GM19239 (cell line): ENCODE results near the gene CDH2.

Experiments
- DNase-seq: peaks from one replicate; pipeline ENCODE4 v3.0.0; 2011; ENCODE audit warnings: low spot score; ENCODE audit not compliant: insufficient read length
- FAIRE-seq: peaks from 2 replicates; lab custom pipeline; 2011; peaks lifted over from hg19 to GRCh38; lab: Jason Lieb, UNC

CDH2 gene

DNA sequence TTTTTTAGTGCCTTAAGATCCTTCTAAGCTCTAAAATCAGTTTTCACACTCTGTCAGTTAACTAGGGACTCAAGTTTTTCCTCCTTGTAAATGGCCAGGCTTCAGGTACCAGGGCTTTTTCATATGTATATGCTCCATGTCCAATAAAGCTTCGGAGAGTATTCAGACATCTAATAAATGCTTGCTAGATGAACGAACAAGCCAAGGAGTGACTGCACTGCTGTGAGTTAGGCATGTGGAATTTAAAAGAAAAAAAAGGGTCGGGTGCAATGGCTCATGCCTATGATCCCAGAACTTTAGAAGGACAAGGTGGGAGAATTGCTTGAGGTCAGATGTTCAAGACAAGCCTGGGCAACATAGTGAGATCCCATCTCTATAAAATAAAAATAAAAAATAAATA is 81.9 kb downstream of the CDH2 start:
- FAIRE-seq (no peak), DNase-seq (no peak)

- no peak for FAIRE-seq
- DNase-seq: no peak
Observed at GRCh38 chr18:28091197-28091596, 85.7 kb downstream of the CDH2 start.

DNA sequence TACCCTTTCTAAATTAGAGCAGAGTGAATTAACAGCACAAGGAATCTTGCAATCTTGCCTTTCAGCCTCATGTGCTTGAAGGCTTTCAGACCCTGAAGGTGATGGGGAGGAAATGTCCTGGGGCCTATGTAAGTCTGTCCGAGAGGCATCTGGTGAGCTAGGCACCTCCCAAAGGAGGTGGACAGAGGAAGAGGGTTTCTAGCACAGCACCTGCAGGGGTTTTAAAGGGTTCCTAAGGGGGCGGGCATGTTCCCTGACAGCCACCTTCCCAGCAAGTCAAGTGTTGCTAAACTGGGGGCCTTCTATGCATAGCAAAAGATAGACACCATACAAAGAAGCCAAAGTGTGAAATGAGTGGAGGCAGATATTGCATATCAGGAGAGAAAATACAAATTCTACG is 88.5 kb downstream of the CDH2 start:
- DNase-seq (no peak), FAIRE-seq (no peak)

DNA sequence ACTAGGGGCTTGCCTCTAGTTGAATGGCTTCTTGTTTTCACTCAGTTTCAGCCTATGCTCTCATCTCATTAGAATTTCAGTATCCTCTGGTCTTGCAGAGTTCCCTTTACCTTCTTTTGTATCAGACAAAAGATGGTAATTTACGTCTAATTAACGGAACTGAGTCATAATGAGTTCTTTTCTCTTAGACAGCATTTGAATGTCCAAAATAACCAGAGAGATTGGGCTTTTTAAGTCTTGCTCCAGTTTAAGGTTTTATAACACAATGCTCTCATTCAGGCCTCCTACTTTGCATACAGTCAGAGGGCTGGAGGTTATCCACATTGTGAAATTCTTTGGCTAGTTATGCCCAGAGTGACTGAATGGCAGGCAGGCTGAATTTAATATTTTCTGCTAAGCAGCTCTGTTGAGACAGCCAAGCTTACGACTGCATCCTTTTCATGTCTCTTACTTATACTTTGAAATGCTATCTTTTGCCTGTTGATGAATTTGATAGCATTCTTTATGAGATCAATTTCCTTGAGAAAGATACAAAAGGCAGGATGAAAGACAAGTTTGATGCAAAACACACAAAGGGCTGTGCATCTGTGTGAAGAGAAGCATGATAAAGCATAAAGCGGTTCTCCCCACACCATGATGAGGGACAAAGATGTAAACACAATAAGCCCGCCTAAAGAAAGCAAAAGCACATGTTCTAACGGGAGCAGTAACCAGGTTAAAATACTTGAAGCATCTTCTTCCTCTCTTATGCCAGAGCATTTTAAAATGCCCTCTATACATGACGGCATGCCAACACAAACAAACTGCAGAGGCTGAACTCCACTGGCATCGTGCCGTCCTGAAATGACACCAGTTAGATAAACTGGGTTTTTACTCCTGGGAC is 90.0 kb downstream of the CDH2 start:
- DNase-seq (no peak), FAIRE-seq (no peak)

- DNase-seq (no peak), FAIRE-seq (no peak)
Observed at GRCh38 chr18:28081516-28081915, 95.4 kb downstream of the CDH2 start.

- no peak for DNase-seq
- no peak for FAIRE-seq
Observed at GRCh38 chr18:28080876-28081300, 96.0 kb downstream of the CDH2 start.

DNA sequence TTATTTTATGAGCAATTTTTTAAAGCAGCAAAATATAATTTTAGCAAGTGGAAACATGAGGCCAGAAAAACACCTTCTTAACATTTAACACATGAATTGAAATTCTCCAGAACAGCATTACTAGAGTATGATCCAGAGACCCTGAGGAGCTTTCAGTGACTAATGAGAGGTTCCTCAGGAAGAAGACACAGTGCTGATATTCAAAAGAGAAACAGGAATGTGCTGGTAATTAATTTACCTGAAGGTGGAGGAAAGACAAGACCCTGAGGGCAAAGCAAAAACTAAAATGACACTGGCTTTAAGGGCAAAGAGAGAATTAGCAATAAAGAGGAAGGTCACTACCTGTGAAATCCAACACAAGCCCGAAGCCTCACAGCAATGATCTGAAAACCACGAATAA is 97.0 kb downstream of the CDH2 start:
- DNase-seq: no peak
- FAIRE-seq: no peak

DNA sequence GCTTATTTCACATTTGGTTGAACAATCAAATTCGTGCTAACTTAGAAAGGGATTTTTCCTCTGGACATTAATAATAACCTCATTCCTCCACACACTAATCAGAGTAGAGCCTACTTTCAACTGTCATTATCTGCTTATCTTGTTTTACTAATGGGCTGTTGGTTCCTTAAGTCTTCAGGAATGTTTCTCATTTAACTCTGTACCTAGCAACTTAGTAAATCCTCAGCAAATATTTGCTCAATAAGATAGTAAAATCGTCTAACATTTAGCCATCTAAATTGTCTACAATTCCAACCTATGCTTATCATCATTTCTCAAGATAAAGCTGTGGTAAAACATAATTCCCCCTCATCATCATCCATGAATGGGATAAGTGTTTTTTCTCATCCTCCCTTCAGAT is 98.1 kb downstream of the CDH2 start:
- DNase-seq: no peak
- FAIRE-seq: no peak

DNA sequence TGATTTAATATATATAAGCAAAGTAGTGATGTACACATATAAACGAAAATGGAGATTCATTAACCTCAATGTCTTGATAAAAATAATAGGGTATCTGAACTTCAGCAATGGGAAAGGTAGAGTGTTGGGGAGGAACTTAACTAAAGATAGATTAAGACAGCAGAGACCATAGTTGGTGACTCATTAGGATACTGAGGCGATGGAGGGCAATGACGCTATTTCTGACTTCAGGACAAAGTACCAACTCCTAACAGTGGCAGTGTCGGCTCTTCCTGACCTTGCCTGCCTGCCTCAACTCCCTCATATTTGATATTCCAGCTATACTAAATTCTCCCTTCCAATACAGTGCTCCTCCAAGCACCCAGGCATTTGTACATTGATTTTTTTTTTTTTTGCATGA is 98.6 kb downstream of the CDH2 start:
- DNase-seq (no peak), FAIRE-seq (no peak)

GRCh38 chr18:28075501-28075900 is 101.4 kb downstream of the CDH2 start:
- FAIRE-seq (no peak), DNase-seq (no peak)

DNA sequence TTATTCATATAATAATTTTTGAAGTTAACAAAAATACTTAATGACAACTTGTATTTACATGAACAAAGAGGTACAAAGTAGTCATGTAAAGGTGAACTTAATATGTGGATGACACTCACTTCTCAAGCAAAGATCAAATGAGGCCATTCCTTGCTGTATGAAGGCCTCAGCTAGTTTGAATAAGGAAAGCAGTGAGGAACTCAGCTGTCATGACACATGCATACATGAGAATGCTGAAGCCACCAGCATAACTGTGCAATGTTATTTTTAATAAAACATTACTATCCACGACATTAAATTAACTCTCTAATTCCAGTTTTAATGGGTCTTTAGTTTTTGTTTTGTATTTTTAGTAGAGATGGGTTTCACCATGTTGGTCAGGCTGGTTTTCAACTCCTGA is 102.9 kb downstream of the CDH2 start:
- FAIRE-seq (no peak), DNase-seq (no peak)

- DNase-seq (no peak), FAIRE-seq (no peak)
Observed at GRCh38 chr18:28073658-28074057, 103.3 kb downstream of the CDH2 start.

- no peak for FAIRE-seq
- DNase-seq: no peak
Observed at GRCh38 chr18:28071199-28071598, 105.7 kb downstream of the CDH2 start.

DNA sequence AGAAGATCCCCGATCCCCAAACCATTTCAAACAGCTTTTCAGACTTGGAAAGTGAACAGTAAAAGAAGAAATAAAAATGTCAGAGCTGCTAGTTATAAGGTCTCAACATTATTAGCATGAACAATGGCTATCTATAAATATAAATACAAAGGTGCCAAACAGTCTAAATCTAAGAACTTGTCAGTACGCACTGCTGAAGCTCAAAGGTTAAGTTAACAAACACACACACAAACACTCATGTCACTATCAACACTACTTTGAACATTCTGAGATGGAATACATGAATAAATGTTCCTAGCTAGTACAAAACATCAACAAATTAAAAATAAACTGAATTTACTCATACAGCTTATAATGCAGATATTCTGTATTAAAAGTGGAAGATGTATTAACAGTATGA is 108.7 kb downstream of the CDH2 start:
- no peak for DNase-seq
- no peak for FAIRE-seq

GRCh38 chr18:28067346-28067745 is 109.6 kb downstream of the CDH2 start:
- no peak for DNase-seq
- no peak for FAIRE-seq

DNA sequence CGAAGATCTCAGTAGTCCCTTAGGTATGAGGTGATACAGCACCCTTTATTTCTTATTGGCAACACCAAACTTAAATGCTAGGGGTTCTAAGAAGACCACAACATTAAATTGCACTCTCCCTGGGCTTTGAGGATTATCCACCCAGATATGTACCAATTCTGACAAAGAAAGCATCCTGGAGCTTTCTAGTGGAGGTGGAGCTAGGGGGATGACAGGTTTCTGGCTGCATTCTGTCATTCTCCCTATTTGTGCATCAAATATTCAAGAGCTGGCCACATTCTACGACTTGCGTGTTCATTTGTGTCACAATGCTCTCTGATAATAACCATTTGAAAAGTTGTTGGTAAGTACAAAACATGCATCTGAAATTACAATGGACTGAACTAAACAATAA is 111.1 kb downstream of the CDH2 start:
- FAIRE-seq (no peak), DNase-seq (no peak)

DNA sequence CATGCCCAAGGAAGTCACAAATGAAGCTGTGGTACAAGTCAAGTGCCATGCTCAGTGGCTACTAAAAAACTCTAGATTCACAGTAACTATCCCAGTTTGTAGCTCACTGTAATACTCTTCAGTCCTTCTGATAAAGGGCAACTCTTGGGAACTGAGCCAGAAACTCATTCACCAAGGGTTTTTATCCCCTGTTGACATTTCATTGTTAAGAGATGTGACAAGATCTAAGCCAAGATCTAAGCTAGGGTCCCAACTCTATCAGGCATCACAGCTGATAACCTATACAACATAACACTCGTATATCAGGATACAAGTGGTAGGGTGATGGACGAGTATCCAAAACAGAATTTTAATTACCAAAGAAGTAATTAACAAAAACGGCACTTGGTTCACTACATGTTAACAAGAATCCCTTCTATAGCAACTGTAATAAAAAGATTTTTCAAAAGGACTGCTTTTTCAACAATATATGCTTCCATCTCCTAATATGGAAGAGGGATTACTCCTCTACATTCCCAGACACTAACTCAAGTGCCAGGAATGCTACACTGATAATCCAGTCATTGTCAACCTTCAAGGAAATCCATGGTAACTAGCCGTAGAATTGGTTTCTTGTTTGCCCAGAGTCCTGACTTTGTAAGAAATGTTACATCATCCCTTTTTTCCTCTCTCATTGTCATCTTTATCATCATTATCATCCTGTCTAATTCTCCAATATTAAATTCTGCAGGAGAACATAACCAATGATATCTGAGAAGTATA is 111.7 kb downstream of the CDH2 start:
- no peak for FAIRE-seq
- DNase-seq: no peak

DNA sequence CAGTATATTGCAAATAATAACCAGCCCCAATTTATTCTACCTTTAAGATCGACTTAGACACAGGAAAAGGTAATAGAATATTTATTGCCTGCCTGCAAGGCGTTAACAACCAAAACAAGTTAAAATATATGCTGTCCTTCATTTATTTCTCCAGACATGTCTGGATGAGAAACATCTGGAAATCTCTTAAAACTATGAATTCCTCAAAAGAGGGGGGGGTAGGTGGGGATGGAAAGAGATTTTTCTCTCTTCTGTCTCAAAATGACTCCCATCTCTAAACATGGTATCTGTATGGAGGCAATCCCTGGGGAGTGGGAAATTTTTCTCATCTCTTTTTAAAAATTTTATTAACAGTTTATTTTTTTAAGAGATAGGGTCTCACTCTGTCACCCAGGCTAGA is 113.0 kb downstream of the CDH2 start:
- FAIRE-seq (no peak), DNase-seq (no peak)

- DNase-seq (no peak), FAIRE-seq (no peak)
Observed at GRCh38 chr18:28063271-28063761, 113.6 kb downstream of the CDH2 start.

- FAIRE-seq (no peak), DNase-seq (no peak)
Observed at GRCh38 chr18:28062443-28062842, 114.5 kb downstream of the CDH2 start.

- FAIRE-seq (no peak), DNase-seq (no peak)
Observed at GRCh38 chr18:28059861-28060260, 117.1 kb downstream of the CDH2 start.
